A549 treated with GW870086 at 1 μM for 4 hours (cell line): ENCODE measurements around the gene JADE2. TPM values are rescaled to one million over a fixed set of nuclear protein-coding genes. Genes with fewer than 3 reads are reported as not detected.

Experiments
- total RNA-seq: library from RNA; stranded (reverse); fragments of 200-300 nt; extraction: Qiagen RNA extraction; gene quantifications from 5 replicates; pipeline ENCODE4 v1.2.3, GENCODE V29; 2022; ENCODE audit warnings: low read depth

Gene JADE2
- 26.4 to 34.3 TPM (median 33.7 TPM) in 5 replicates for total RNA-seq

DNA sequence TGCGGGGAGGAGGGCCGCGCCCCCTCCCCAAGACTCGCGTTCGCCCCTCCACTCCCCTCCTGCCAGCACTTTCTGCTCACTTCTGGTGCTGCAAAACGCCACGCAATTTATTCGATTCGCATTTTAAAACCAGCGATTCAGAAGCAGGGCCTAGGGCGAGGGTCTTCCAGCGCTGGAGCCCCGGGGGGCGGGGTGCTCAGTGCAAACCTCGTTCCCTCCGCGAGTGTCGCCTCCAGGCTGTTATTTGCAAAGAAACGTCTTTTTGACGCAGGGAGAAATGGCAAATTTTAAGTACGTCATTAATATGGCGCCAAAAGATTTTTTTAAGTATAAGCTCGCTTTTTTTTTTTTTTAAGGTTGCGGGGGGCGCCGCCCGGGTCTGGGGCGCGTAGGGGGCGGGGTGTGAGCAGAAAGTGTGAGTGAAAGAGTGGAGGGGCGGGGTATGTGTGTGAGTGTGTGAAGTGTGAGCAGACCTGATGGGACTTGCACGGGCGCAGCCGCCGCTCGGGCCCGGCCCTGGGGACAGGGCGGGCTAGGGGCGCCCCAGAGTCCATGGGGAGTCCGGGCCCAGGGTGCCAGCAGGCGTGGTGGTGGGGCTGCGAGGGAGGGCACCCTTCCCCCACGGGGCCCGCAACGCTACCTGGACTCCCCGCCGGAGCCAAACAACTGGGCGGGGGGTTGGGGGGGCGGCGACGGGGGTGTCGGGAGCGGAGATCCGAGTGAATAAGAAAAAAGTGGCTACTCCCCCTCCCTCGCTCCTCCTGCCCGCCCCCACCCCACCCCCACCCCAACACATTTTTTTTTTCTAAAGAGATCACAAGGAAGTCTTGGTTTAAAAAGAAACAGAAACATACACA is at the start of gene JADE2:
Gene JADE2, plus strand, starts transcription at position 845 of the 857 bp plus-strand sequence. CDS start 10,188 bp downstream, outside the sequence.

Other genes starting within 250 kb of the JADE2 start
- gene CDKL3, start 158.5 kb upstream of the JADE2 start, total RNA-seq = 0.94 to 1.6 TPM (median 1.4 TPM) in 5 replicates
- gene UBE2B, start 154.1 kb upstream of the JADE2 start, total RNA-seq = 55.5 to 66.7 TPM (median 64.6 TPM) in 5 replicates
- gene CDKN2AIPNL, start 113.8 kb upstream of the JADE2 start, total RNA-seq = 40.3 to 47.5 TPM (median 45.8 TPM) in 5 replicates
- gene SAR1B, start 107.2 kb downstream of the JADE2 start, total RNA-seq = 45.6 to 72.0 TPM (median 50.1 TPM) in 5 replicates
- gene SEC24A, start 123.1 kb downstream of the JADE2 start, total RNA-seq = 11.4 to 17.2 TPM (median 14.5 TPM) in 5 replicates
- 23.6 to 30.2 TPM (median 26.1 TPM) in 5 replicates for gene CAMLG, start 212.9 kb downstream of the JADE2 start, total RNA-seq
- gene DDX46, start 233.1 kb downstream of the JADE2 start, total RNA-seq = 51.4 to 69.8 TPM (median 63.6 TPM) in 5 replicates